ENCODE results near the gene YWHAE.

DNA sequence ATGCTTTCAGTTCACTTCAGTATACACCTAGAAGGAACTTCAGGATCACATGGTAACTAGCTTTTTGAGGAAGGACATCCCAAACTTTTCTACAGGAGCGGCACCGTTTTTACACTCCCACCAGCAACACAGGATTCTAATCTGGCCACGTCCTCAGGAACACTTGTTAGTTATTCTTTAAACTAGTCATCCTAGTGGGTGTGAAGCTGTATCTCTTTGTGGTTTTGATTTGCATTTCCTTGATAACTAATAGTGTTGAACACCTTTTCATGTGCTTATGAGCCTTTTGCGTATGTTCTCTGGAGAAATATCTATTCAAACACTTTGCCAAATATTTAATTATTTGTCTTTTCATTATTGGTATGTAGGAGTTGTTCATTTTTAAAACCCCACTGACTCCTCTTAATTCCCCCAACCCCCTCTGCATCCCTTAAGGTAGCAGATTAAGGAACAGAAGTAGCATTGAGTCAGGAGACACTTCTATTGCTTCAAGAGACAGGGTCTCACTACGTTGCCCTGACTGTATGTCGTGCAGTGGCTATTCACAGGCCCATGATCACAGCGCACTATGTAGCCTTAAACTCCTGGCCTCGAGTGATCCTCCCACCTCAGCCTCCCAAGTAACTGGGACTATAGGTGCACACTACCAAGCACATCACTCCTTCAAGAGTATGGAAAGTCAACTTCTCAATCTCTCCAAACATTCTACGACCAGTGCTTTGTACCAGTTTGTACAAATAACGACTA is 25.4 kb downstream of the YWHAE start:
- TF ChIP-seq, protein P1, sequence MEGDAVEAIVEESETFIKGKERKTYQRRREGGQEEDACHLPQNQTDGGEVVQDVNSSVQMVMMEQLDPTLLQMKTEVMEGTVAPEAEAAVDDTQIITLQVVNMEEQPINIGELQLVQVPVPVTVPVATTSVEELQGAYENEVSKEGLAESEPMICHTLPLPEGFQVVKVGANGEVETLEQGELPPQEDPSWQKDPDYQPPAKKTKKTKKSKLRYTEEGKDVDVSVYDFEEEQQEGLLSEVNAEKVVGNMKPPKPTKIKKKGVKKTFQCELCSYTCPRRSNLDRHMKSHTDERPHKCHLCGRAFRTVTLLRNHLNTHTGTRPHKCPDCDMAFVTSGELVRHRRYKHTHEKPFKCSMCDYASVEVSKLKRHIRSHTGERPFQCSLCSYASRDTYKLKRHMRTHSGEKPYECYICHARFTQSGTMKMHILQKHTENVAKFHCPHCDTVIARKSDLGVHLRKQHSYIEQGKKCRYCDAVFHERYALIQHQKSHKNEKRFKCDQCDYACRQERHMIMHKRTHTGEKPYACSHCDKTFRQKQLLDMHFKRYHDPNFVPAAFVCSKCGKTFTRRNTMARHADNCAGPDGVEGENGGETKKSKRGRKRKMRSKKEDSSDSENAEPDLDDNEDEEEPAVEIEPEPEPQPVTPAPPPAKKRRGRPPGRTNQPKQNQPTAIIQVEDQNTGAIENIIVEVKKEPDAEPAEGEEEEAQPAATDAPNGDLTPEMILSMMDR (IDR thresholded peaks at IDR 0.05; ENCODE audit: insufficient read depth, low read length, poor library complexity, severe bottlenecking) = no peak
- no peak for TF ChIP-seq EZH2phosphoT487 (conservative IDR thresholded peaks at IDR 0.05; ENCODE audit: low read length)
